Right atrium auricular region (tissue), 2 donors: Measurements from ENCODE around the gene MOV10L1. TPM values are rescaled to one million over a fixed set of nuclear protein-coding genes. Genes with fewer than 3 reads are reported as not detected.

Experiments used
- DNase-seq: peaks from one replicate; pipeline ENCODE4 v3.0.0-alpha.2; 2019; ENCODE audit warnings: low spot score
- H3K27ac ChIP-seq, 2 donors: fragments of 200-600 bp; sonication (generic); 1 replicate in 1 of 2; 2 replicates in 1 of 2; pipeline ENCODE4 v1.5.1; 2016 to 2019
- H3K27me3 ChIP-seq, 2 donors: fragments of 200-600 bp; sonication (generic); one replicate each; pipeline versions ENCODE4 v1.5.1 to v1.6.0; 2017 to 2019
- H3K36me3 ChIP-seq: fragments of 200-600 bp; sonication (generic); one replicate; pipeline ENCODE4 v1.5.1; 2016
- H3K4me1 ChIP-seq, 2 donors: fragments of 200-600 bp; sonication (generic); one replicate each; pipeline versions ENCODE4 v1.5.1 to v1.6.0; 2017 to 2019
- H3K4me3 ChIP-seq, 2 donors: fragments of 200-600 bp; sonication (generic); 1 replicate in 1 of 2; 2 replicates in 1 of 2; pipeline ENCODE4 v1.5.1; 2017 to 2019; ENCODE audit warnings: mild to moderate bottlenecking in 1 of 2, moderate library complexity in 1 of 2
- H3K9me3 ChIP-seq, 2 donors: fragments of 200-600 bp; sonication (generic); one replicate each; pipeline ENCODE4 v1.5.1; 2019
- total RNA-seq, 2 donors: library from RNA; depleted of rRNA; stranded (reverse); fragments of >200 nt; gene quantifications; one replicate each; pipeline ENCODE4 v1.1.0, GENCODE V29; 2016
- TF ChIP-seq, protein P1 (sequence below), 2 donors: fragments of 200-600 bp; sonication (generic); IDR thresholded peaks; one replicate each; pipeline ENCODE4 v1.5.1; 2019; ENCODE audit warnings: antibody characterized with exemption in 2 of 2

The MOV10L1 gene
- total RNA-seq, 2 donors from 2014 or later: 0.43 to 1.1 TPM

DNA sequence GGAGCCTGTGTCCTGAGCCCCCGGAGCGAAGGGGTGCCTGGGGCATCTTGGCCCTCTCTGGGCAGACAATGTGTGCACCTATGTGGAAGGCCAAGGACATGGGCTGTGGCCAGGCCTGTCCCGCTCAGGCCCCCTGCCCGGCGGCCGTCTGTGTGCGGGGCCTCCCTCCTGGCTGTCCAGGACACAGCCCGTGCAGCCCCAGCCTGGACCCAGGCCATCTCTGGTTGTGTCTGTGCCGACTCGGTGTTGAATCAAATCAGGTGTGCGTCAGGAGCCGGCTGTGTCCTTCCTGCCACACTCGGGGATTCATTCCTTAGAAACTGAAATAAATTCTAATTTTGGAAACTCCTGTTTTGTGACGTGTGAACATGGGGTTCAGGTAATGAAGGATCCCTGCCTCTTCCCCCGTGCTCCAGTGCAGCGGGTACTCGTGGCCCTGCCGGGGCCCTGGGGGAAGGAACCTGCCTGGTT lies 109.5 kb downstream of the MOV10L1 start:
- peaks cover 0 to 19% of the 10 kb centered on the region in 2 donors for H3K4me1 ChIP-seq
- TF ChIP-seq, protein P1, sequence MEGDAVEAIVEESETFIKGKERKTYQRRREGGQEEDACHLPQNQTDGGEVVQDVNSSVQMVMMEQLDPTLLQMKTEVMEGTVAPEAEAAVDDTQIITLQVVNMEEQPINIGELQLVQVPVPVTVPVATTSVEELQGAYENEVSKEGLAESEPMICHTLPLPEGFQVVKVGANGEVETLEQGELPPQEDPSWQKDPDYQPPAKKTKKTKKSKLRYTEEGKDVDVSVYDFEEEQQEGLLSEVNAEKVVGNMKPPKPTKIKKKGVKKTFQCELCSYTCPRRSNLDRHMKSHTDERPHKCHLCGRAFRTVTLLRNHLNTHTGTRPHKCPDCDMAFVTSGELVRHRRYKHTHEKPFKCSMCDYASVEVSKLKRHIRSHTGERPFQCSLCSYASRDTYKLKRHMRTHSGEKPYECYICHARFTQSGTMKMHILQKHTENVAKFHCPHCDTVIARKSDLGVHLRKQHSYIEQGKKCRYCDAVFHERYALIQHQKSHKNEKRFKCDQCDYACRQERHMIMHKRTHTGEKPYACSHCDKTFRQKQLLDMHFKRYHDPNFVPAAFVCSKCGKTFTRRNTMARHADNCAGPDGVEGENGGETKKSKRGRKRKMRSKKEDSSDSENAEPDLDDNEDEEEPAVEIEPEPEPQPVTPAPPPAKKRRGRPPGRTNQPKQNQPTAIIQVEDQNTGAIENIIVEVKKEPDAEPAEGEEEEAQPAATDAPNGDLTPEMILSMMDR (IDR thresholded peaks at IDR 0.05): no peak
- H3K36me3 ChIP-seq: peaks cover 32% of the 10 kb centered on the region
- DNase-seq: no peak
- no peaks in the 10 kb centered on the region for H3K9me3 ChIP-seq
- peak overlapping the region in 1 of 2 donors; percentile 86 for H3K27ac ChIP-seq
- H3K27me3 ChIP-seq: no peaks in the 10 kb centered on the region
- no peak overlapping the region for H3K4me3 ChIP-seq

DNA sequence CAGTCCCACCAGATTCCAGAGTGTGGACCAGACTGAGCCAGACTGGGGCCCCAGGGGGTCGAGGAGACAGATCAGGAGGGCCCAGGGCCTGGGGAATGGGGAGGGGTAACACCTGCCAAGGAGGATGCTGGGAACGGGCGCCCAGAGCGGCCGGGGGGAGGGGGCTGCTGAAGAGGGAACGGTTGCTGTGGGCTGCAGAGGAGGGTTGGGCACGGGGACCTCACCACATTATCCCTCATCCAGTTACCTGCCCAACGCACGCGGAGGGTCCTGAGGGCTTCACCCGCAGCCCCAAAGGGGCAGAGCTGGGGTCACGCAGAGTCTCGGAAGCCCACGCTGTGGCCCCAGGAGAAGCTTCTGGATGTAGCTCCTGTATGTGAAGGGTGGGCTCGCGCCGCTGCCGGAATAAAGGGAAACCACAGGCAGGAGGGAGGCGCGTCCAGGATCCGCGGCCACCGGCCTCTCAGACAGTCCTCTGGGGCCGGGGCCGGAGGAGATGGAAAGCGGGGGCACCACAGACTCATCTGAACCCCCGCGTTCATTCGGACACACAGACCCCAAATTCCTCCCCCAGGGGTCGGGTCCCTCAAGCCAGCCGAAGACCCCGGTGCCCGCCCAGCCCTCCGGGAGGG lies 110.1 kb downstream of the MOV10L1 start:
- Histone ChIP-seq H3K27ac (peak overlapping the region; percentile 79 to 86), H3K9me3 (no peaks in the 10 kb centered on the region), H3K4me3 (peak overlapping the region; percentile 61 to 92), H3K27me3 (no peaks in the 10 kb centered on the region), H3K36me3 (peaks cover 26% of the 10 kb centered on the region), H3K4me1 (peaks cover 0 to 19% of the 10 kb centered on the region in 2 donors)
- DNase-seq: no peak
- TF ChIP-seq, protein P1 (IDR thresholded peaks at IDR 0.05): no peak

DNA sequence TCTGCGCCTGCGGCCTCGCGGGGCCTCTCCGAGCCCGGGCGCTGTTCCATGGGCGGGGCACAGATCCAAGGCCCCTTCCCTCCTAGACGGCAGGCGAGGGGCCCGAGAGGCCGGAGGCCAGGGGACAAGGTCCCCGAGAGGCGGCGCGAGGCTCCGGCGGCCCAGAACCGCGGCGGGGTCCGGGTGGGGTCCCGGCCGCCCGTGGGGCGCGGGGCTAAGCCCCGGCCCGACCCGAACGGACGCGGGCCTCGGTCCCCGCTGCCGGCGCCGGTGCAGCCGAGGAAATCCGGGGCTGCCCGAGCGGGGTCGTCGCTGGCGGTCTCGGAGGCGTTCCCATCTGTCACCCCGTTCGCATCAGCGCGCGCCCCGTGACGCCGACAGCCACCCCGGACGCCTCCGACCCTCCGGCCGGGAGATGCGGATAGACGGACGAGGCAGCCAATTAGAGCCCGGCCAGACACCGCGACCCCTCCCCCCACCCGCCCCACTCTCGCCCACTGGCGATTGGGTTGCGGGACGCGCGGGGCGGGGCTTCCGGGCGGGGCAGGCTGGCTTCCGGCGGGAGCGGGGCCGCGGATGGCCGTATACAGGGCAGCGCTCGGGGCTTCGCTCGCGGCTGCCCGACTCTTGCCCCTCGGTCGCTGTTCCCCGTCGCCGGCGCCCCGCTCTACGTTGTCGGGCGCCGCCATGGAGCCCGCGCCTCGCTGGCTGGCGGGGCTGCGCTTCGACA lies 110.8 kb downstream of the MOV10L1 start, which contains the start of gene SELENOO:
Gene SELENOO (plus strand): TSS at position 551 of the 730 bp plus-strand sequence. CDS start 26 bp downstream, at position 577.
- Histone ChIP-seq H3K27me3 (no peaks in the 10 kb centered on the region), H3K9me3 (no peaks in the 10 kb centered on the region), H3K4me1 (peaks cover 0 to 20% of the 10 kb centered on the region in 2 donors), H3K27ac (peak within 1 kb of the TSS; percentile 79 to 86), H3K4me3 (peak within 1 kb of the TSS; percentile 61 to 92), H3K36me3 (peaks cover 24% of the 10 kb centered on the region)
- TF ChIP-seq, protein P1 (IDR thresholded peaks at IDR 0.05): no peak
- peak; percentile 90 for DNase-seq

DNA sequence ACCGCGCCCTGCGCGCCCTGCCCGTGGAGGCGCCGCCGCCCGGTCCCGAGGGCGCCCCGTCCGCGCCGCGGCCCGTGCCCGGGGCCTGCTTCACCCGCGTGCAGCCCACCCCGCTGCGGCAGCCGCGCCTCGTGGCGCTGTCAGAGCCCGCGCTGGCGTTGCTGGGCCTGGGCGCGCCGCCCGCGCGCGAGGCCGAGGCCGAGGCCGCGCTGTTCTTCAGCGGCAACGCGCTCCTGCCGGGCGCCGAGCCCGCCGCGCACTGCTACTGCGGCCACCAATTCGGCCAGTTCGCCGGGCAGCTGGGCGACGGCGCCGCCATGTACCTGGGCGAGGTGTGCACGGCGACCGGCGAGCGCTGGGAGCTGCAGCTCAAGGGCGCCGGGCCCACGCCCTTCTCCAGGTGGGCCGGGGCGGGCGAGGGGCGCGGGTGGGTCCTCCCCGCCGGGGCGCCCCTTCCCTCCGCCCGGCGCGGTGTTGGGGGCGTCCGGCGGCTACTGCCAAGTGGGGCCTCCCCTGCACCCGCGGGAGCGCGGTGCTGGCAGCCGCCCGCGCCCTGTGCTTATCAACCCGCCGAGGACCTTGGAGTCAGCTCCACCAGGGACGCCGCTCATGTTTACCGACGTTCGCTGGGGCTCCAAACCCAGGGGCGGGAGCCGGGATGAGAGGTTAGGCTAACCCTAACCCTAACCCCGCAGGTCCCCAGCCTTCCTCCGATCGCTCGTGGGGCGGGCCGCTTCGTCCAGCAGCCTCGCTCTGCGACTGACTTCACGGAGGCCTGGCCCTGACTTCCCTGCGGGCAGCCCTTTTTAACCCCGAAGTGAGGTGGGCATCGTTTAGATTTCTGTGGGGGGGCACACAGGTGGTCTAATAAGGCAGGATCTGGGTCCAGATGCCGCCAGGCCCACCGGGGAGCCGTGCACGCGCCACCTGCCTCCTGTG lies 111.7 kb downstream of the MOV10L1 start:
- H3K27me3 ChIP-seq: no peaks in the 10 kb centered on the region
- peaks cover 17% of the 10 kb centered on the region for H3K36me3 ChIP-seq
- DNase-seq: no peak
- no peaks in the 10 kb centered on the region for H3K9me3 ChIP-seq
- peaks cover 0 to 28% of the 10 kb centered on the region in 2 donors for H3K4me1 ChIP-seq
- H3K4me3 ChIP-seq: peak overlapping the region; percentile 61 to 92
- TF ChIP-seq, protein P1 (IDR thresholded peaks at IDR 0.05): no peak
- peak overlapping the region; percentile 79 to 86 for H3K27ac ChIP-seq

DNA sequence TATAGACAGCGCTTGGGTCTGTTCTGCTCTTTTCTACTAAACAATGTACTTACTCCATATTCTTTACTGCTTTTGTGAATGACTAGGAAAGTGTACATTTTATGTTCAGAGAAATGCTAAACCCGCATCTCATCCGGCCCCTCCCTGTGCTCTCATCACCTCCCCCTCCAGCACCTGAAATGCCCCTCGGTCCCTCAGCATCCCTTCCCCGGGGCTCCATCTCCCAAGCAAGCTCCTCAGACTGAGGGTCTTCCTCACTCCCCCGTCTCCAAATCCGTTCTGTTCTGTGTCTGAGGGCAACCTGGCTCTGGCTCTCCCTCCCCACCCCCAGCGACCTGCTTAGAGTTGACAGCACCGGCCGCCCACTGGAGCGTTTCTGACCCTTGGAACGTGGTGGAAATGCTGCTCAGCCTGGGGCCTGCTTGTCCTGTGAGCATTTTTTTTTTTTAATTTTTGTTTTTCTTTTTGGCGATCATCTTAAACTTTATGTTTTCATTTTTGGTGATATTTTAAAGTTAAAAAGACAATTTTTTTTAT lies 112.4 kb downstream of the MOV10L1 start:
- TF ChIP-seq, protein P1 (IDR thresholded peaks at IDR 0.05): no peak

More for the DNA sequence above, 112.4 kb downstream of the MOV10L1 start:
- H3K9me3 ChIP-seq: no peaks in the 10 kb centered on the region
- peaks cover 20% of the 10 kb centered on the region for H3K36me3 ChIP-seq
- H3K4me1 ChIP-seq: peaks cover 0 to 36% of the 10 kb centered on the region in 2 donors
- peak overlapping the region; percentile 61 to 92 for H3K4me3 ChIP-seq
- H3K27ac ChIP-seq: peak overlapping the region in 1 of 2 donors; percentile 78
- H3K27me3 ChIP-seq: no peaks in the 10 kb centered on the region
- no peak for DNase-seq
